Stimulated activated CD4-positive, alpha-beta T cell treated with anti-CD3 and anti-CD28 coated beads, TNF-alpha, amount 100 ng/mL, for 48 hours (primary cell): Measurements from ENCODE around the gene SCAF1.
"Not testable (repeated sequence)": the region's sequence is repeated elsewhere in the genome, so short reads cannot be mapped to it uniquely, and the experiment has no call there.

Experiments used
- DNase-seq, 3 donors: peaks; one replicate each; pipeline ENCODE4 v3.0.0-alpha.2; 2020; ENCODE audit warnings: low read depth in 3 of 3

Gene SCAF1

GRCh38 chr19:49614096-49614833, 27.7 kb upstream of the SCAF1 start:
- DNase-seq = no peak

GRCh38 chr19:49615861-49616260, 26.1 kb upstream of the SCAF1 start:
- no peak for DNase-seq

GRCh38 chr19:49616532-49616931, 25.5 kb upstream of the SCAF1 start:
- DNase-seq = no peak

- no peak for DNase-seq
Measured at GRCh38 chr19:49616945-49617344, 25.1 kb upstream of the SCAF1 start.

- not testable (repeated sequence) for DNase-seq
Measured at GRCh38 chr19:49617860-49618259, 24.1 kb upstream of the SCAF1 start.

GRCh38 chr19:49624967-49625910, 16.8 kb upstream of the SCAF1 start:
- no peak for DNase-seq

GRCh38 chr19:49626226-49626625, 15.8 kb upstream of the SCAF1 start:
- DNase-seq = no peak

- DNase-seq = no peak
Measured at GRCh38 chr19:49629659-49630058, 12.3 kb upstream of the SCAF1 start.

- DNase-seq = no peak
Measured at GRCh38 chr19:49631014-49631588, 10.9 kb upstream of the SCAF1 start.

GRCh38 chr19:49631610-49632192, 10.3 kb upstream of the SCAF1 start:
- no peak for DNase-seq

- no peak for DNase-seq
Measured at GRCh38 chr19:49632576-49632975, 9.4 kb upstream of the SCAF1 start.

GRCh38 chr19:49633273-49633672, 8.7 kb upstream of the SCAF1 start:
- DNase-seq = not testable (repeated sequence)

- DNase-seq = no peak
Measured at GRCh38 chr19:49635530-49636232, 6.3 kb upstream of the SCAF1 start.

- DNase-seq = no peak
Measured at GRCh38 chr19:49636233-49636932, 5.6 kb upstream of the SCAF1 start.

GRCh38 chr19:49637821-49638738, 3.9 kb upstream of the SCAF1 start:
- DNase-seq = no peak

GRCh38 chr19:49639401-49640112, 2.5 kb upstream of the SCAF1 start:
- no peak for DNase-seq

- DNase-seq = peak; percentile 100
Measured at GRCh38 chr19:49640113-49640898, 1.7 kb upstream of the SCAF1 start, which contains the start of gene RRAS. RRAS (minus strand) TSS chr19:49640143; CDS start chr19:49640098, 45 bp downstream.

GRCh38 chr19:49642492-49643035, 555 bp downstream of the SCAF1 start:
- DNase-seq = no peak
